HG03378 (cell line): ENCODE measurements around the gene ACAN.

Experiments
- ATAC-seq: cut with Tn5 transposase; IDR thresholded peaks from one replicate; pipeline ENCODE4 v1.9.1; 2021; ENCODE audit warnings: mild to moderate bottlenecking, moderate library complexity; ENCODE audit not compliant: unreplicated experiment

ACAN gene

DNA sequence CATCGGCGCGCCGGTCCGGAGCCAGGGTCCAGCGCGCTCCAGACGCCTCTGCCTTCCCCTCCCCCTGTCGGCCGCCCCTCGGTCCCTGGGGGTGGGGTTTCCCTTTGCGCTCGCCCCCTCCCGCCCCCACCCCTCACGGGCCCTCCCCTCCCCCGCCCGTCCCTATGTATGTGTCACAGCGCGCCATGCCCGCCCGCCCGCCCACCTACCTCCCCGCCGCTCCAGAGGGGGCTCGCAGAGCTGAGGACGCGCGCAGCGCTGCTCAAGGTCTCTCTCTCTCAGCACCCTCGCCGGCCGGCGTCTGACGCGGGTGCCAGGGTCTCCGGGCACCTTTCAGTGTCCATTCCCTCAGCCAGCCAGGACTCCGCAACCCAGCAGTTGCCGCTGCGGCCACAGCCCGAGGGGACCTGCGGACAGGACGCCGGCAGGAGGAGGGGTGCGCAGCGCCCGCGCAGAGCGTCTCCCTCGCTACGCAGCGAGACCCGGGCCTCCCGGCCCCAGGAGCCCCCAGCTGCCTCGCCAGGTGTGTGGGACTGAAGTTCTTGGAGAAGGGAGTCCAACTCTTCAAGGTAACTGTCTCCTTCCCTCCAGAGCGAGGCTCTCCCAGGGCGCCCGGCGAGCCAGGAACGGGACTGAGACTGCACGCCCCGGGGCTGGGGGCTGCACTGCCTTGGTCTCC, at the start of gene ACAN:
Gene ACAN (plus strand): TSS at position 196 of the 679 bp plus-strand sequence. CDS start 32,771 bp downstream, outside the sequence.
- no peak for ATAC-seq

DNA sequence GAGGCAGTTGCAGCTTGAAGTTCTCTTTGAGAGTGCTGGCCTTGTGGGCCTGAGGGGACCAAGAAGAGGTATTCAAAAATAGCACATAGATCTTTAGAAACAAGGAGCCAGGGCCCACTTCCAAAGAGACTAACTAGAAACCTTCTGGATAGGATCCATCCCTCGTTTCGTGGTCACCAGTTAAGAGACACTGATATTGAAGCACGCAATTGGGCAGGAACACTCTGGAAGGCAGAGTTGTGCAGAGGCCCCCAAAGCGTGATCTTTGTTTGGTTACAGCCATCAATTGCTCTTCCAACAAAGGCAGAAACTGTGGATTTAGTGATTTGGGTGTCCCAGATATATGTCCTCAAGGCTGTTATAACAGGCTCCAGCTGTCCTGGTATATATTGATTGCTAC, 46.7 kb upstream of the ACAN start:
- no peak for ATAC-seq

DNA sequence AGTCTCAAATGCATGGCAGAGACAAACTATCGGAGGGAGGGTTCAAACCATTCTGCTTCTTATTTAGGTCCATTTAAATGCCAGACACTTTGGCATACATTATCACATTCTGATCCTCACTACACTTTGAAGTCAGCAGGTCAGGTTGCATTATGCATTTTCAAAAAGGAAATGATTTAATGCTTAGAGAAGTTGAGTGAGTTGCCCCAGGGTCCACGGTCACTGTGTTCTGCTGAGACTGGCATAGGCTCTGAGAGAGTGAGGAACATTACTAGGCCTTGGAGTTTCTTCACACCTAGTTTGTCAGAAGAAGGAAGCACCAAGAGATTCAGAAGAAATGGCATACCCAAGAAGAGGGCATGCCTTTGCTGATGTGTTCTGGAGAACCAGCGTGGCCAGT, 46.3 kb upstream of the ACAN start:
- no peak for ATAC-seq

DNA sequence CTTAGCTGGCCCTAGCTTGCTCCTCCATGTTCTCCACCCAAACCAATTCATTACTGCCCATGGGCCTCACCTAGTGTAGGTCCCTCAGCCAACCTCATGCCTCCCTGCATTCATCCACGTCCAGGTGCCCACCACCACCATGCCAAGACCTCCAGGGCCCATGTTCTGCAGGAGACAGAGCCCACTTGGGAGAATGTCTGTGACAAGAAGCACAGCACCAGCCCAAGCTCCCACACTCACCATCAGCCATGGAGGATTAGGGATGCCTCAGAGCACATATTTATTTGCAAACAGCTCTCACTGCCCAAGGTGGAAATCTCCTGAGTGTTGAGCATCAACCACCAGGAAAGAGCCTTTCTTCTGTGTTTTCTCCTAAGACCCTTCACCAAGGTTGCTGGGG, 43.4 kb upstream of the ACAN start:
- ATAC-seq = no peak

DNA sequence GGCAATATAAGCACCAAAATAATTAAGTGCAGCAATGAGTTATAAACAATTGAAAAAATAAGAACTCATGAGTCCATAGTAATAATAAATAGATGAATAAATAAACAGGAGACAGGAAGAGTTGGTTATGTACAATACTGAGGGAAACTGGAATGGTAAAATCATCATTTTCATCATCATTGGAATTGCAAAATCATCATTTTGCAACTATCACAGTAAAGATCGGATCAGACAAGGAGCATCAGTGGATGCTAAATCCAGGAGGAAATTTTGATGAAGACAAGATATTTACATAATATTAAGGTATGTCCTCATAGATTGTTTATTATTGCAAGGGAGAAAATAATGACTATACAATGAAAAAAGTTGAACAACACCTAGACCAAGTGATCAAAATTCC, 38.8 kb upstream of the ACAN start:
- ATAC-seq = no peak

DNA sequence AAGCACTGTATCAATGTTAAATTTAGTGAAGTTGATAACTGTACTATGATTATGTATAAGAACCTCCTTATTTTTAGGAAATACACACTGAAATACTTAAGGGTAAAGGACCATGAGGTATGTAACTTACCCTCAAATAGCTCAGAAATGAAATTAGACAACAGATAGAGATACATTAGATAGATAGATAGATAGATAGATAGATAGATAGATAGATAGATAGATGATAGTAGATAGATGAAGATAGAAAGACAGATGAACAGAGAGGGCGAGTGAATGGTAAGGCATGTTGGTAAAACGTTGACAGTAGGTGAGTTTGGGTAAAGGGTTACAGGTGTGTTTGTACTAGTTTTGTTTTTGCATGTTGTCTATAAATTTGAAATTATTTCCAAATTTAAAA, 38.0 kb upstream of the ACAN start:
- ATAC-seq = no peak

DNA sequence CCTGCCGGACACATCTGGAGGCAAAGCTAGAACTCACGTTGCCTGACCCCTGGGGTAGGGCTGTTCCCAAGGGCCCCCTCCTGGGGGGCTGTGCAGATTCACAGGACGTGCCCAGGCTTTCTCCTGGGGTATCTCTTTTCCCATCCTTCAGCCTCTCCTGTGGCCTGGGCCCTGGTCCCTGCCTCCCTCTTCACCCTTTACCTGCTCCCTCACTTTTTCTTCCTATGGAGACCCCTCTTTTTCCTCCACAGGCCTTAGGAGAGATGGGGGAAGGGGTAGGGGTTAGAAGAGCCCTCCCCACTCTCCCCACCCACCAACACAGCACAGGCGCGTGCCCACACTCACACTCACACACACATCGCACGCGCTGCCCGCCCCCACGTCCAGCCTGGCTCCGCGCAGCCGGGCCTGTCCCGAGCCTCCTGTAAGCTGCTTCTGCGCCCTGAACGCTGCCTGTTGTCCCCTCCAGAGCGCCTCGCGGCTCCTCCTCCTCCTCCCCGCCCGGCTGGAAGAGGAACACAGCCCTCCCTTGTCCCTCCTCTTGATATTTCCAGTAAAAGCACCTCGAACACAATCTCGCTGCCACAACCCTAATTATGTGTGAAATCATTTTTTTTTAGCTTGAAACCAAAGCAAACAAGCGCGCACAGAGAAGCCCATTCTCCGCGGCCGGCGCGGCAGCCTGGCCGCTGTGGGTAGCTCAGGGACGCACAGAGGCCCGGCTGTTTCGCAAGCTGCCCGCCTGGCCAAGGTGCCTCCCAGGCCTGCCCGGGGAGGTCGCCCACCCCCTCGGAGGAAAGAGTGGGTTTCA, 33.9 kb upstream of the ACAN start:
- no peak for ATAC-seq

DNA sequence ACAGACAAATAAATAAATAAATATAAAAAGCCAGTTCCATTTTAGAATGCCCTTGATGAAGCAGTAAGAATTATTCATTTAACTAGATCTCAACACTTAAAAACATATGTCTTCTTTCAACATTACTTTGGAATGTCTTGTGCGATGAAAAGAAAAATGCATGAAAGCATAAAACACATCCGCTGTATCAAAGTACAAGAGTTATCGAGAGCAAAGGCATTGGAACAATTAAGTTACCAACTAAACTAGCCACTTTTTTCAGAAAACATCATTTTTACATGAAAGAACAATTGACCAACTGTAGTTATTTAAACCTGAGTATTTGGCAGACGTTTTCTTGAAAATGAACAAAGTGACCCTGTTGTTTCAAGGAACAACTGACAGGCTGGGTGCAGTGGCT, 27.5 kb upstream of the ACAN start:
- ATAC-seq = no peak

DNA sequence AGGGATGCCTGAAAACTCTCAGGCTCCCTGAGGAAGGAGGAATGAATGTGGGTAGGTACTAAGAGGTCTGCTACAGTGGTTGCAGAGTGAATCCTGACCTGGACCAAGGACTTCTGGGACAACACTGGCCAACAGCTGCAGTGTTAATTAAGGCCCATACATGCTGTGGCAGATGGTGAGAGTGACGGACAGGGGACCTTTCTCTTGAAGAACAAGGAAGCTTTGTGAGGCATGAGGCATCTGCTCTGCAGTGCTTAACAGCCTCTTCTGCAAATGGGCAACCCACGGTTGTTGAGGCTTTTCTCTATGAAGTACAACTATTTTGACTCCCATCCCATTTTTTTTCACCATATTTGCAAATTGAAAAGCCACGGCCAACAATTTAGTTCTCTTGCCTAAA, 26.6 kb upstream of the ACAN start:
- ATAC-seq = no peak

DNA sequence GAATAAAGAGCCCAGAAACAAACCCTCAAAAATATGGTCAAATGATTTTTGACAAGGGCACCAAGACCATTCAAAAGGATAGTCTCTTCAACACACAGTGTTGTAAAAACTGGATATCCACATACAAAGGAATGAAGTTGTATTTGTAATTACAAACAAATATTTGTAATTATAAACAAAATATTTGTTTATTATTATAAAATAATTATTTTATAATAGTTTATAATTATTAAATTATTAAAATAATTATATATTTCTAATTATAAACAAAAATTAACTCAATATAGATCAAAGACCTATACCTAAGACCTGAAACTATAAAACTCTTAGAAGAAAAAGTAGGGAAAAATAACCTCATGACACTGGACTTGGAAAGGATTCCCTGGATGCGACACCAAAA, 23.3 kb upstream of the ACAN start:
- no peak for ATAC-seq

DNA sequence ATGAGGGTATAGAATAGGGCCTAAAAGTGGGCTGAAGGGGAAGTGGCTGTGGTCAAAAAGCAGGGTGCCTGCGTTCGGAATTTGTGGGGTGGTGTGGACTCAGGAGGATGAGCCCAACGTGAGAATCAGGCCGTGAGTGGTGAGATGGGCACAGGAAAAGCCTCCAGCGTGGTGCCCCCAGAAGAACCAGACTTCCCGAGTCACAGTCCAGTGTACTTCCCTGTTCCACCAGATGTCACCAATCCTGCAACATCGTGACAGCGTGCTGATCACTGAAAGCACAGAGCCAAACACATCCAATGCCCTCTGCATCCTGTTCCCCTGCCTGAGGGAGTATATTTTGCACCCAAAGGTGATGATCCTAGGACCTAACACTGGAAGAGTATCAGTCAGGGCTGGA, 20.8 kb upstream of the ACAN start:
- ATAC-seq = no peak

DNA sequence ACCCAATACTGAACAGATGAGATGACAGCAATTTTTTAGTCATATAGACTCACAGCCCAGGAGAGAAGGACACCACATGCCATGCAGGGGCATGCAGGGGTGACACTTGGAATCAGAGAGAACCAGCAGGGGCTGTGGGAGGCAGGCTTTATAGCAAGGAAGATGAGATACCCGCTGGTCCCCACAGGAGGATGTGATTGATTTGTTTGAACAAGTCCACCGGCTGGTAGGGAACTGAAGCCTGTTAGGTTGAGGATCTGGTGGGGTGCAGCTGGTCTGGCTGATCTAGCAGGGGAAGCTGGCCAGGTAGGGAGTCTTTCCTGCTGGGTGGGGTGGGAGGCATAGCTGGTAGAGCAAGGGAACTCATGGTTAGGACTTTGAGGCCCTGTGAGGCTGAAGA, 18.0 kb upstream of the ACAN start:
- no peak for ATAC-seq

DNA sequence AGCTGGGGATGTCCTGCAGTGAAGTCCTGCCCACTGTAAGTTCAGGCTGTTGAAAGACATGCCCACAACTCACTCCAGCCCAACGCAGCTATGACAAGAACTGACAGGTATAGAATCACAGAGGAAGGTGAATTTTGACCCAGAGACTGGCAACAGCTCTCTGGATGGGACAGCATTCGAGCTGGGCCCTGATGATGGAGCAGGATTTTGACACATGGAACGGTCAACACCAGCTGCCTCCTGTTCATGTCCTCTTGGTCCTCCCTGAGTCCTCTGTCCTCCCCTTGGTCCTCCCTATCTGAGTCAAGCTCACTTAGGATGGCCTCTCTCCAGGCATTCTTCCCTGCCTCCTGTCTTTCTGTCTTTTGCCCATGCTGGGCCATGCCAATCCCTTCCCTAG, 15.2 kb upstream of the ACAN start:
- ATAC-seq = no peak

DNA sequence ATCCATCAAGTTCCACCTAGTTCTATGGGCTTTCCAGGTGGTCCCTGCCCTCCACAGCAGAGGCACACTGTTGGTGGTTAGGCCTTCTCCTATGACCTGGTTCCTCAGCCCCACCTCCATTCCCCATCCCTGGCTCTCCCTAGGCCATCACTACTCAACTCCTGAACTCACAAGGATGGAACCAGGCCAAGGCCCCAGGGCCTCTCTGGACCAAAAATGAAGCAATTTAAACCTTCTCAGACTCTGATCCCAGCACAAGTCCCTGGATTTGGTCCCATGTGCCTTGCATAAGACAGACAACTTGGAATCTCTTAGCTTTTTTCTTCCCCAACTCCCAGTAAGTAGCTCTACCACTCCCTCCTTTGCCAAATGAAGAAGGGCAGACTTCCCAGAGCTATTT, 14.4 kb upstream of the ACAN start:
- no peak for ATAC-seq

DNA sequence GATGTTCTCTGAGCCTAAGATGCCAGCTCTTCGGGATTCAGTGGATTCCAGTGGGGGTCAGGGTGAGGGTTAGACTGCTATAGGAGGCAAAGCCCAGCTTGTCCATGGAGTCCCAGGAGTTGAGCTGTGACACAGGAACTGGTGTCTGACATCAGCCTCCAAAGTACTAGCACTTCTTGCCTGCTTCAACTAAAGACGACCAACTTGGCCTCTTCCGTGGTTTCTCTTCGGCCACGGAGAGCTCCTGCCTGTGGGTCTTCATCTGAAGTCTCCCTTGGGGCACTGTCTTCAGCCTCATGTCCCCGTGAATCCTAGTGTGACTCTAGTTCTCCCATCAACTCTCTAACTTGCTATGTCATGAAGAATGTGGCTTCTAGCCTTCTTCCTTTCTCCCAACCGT, 12.8 kb upstream of the ACAN start:
- no peak for ATAC-seq

DNA sequence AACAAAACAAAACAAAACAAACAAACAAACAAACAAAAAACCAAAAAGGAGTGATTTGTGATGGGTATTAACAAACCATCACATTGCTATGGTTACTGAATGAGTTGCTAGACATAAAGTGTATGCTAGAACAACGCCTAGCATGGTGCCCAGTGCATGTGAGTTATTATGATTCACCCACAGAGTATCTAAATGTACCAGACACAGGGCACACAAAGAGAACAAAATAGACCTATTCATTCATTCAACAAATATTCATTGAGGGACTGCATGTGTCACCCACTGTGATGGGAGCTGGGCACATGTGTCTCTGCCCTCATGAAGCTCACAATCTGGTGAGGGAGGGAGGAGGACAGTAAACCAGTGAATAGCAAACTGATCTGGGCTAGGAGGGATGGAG, 11.6 kb upstream of the ACAN start:
- ATAC-seq = no peak

DNA sequence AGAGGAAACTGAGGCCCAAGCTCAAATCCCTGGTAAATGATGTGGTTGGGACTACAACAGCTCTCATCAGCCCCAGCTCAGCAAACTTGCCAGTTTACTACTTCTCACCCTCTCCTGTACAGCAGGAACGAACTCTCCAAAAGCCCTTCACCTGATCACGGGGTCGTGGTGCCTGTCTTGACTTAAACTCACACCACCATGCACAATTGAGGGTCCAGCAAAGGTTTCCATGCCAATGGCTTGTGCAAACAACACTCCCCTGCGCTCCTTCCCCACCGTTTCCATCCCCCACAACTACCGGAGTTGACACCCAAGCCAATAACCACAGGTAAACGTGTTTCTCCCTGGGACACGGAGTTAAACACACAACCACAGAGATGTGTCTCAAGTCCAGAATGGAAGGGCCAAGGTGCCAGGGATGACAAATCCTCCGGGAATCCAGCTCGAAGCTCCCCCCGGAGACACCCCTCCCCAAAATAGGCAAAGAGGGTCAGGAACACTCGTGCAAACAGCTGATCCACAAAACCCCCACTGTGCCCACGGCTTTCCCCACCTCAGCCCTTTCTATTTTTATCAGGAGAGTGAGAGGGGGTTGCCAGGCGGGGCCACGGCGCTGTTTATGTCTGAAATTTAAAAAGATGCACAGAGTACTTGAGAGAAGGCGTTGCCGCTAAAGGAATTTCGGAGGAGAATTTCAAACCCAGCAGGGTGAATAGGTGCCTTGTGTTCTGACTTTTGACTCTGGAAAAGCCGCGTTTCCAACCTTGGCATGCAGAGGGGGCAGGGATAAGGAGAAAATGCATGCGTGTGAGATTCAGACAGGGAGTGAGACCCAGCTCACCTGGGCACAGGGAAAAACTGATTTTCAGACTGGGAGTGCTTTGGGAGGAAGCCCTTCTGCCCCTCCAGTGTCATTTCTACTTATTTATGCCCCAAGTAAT, 10.6 kb upstream of the ACAN start:
- no peak for ATAC-seq

DNA sequence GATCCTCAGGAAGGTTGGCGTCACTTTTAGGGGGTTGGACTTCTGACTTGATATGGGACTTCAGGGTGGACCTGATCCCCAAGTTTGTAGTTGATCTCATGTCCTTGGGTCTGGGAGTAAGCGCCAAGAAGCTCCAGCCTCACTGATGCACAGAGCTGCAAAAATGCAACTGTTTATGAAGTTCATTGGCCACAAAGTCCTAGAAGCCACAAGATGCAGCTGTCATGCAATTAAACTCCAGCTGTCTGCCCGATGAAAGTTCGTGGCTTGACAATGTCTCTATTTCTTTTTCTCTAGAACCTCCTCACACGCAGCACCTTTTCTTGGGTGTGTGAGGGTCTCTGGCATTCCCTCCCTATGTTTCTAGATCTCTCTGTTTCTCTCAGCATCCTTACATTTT, 9.2 kb upstream of the ACAN start:
- ATAC-seq = no peak

DNA sequence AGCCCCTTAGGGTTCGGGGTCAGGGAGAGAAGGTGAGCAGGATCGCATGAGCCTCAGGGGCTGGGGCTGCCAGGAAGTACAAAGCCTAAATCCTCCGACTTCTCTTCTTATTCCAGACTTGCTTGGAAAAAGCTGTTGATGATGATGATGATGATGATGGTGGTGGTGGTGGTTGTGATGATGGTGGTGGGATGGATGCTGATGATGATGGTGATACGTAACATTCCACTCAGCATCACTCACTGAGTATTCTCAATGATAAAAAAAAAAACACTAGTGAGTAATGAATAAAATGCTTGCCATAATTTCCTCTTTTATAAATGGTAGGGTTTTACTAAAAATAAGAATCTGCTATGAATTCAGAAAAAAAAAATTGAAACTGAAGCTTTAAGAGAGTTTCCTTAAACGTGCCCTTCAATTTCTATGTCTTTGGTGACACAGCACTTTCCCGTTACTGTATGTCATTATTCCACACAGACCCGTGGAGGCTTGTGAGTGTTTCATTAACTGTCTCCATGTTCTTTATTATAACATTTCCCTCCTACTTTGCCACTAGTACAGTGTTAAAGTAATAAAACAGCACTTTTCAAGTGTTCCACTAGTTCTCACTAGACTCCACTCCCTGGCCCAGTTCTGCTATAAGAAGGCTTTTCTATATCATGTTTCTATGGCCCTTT, 5.4 kb upstream of the ACAN start:
- ATAC-seq = no peak

DNA sequence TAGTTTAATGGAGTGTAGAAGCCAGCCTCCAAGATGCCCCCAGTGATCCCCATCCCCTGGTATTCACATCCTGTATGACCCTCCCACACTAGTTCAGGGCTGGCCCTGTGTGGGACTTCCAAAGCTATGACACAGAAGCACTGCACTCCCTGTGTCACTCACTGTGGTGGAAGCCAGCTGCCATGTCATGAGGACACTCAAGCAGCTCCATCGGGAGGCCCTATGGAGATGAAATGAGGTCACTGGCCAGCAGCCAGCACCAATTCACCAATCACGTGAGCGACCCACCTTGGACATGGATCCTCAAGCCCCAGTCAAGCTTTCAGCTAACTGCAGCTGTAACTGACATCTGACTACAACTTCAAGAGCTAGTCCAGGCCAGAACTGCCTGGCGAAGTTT, 3.9 kb upstream of the ACAN start:
- ATAC-seq = no peak

DNA sequence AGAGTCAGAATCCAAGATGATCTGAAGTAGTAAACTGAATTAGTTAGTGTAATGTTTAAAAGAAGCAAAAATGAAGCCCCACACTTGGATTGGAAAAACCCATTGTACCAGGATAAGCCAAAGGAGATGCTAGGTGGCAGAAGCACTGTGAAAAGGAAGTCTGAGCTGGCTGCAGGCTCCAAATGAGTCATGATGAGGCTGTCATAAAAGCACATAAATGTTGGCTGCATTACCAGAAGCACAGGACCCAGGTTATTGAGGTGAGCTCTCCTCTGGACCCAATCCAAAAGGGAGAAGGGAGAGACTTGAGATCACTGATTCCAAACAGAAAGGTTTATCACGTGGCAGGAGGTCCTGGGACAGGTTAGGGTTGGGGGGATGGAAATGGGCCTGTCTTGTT, 3.2 kb upstream of the ACAN start:
- ATAC-seq = no peak
